HPDE6-E6E7 (cell line): ENCODE results near the gene PRKG1.

ENCODE experiments used
- DNase-seq: peaks from one replicate; pipeline ENCODE4 v3.0.0; 2011; ENCODE audit warnings: missing footprints; ENCODE audit errors: extremely low spot score

PRKG1 gene

DNA sequence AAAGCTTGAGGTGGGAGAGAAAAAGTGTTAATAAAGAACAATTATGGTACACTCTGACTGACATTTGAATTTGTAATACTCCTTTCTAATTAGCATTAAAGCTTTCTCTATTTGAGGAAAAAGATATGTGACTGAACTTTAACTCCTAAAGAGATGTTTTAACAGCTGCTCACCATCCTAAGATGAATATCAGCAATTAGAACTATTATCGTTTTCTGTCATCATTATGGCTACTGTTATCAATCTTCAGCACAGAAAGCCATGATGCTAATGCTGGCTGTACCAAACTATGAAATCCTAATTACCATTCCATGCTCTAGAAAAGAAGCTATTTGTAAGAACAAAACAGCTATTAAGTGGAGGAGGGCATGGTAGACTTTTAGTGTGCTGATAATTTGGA, 853.9 kb downstream of the PRKG1 start:
- no peak for DNase-seq

GRCh38 chr10:51932530-51932929, 858.2 kb downstream of the PRKG1 start:
- no peak for DNase-seq

- no peak for DNase-seq
These were observed 860.1 kb downstream of the PRKG1 start for GRCh38 chr10:51934373-51934772.

DNA sequence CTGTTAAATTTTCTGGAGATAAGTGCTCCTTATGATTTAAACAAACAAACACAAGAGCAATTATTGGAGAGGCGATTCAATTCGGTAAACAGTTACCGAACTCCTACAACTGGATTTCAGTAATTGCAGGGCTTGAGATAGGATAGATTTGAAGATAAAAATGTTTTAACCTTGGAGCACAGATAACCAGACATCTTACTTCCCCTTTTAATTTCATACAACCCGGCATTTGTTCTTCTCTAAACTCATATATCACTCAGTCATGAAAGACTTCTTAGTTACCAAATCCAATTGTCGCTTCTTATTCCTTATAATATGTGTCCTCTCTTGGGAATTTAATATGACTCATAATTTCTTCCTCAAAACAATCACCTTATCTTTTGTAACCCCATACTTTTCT, 861.1 kb downstream of the PRKG1 start:
- DNase-seq: no peak

GRCh38 chr10:51937308-51938140, 863.2 kb downstream of the PRKG1 start:
- DNase-seq: no peak

DNA sequence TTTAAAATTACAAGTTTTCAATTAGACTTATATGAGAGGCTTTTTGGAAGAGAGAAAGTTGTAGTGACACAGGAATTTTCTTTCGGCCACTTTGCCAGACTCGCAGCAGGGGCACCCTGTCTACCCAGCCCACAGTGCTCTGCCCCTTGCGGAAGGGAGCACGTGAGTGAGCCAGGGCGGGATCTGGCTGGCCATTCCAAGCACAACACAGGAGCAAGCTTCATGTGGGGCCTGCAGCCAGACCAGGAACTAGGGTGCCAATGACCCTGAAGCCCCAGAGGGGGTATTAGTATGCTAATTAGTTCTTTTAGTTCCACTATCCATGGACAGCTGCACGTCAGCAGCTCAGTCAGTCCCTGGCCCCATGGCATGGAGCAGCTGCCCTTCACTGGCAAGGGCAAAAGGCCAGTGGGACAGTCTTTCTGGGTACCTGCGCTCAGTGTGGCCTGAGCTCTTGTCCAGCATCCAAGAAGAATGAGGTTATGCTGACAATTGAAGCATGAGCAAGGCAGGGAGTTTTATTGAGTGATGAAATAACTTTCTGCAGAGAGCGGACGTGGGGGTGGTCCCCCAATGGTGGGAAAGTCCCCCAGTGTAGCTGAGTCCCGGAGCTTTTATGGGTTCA, 876.2 kb downstream of the PRKG1 start:
- DNase-seq: no peak

DNA sequence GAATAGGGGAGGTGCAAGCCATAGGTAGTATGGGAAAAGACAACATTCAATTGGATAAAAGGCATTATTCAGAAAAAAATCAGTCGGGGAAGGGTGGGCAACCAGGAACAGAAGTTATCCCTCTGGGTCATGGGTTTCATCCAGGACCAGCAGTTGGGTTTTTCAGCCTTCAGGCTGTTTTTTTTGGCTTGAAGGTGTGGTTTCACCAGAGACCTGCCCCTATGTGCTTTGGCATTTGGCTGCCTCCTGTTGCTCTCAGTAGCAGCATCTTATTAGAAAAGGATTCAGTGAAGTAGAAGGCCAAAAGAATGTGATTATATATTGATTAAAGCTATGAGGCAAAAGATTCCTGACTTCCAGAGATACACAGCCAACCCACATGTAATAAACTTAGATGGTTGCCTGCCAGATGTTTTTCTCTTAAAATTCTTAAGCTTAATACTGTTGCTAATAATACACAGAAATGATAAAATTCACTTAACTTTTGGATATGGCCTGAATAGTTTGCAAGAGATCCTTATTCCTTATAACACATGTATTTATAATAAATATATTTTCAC, 876.8 kb downstream of the PRKG1 start:
- no peak for DNase-seq

- DNase-seq: no peak
These were observed 877.3 kb downstream of the PRKG1 start for GRCh38 chr10:51951601-51952000.

- DNase-seq: no peak
These were observed 877.8 kb downstream of the PRKG1 start for GRCh38 chr10:51952056-51952455.

- no peak for DNase-seq
These were observed 881.4 kb downstream of the PRKG1 start for GRCh38 chr10:51955696-51956095.

DNA sequence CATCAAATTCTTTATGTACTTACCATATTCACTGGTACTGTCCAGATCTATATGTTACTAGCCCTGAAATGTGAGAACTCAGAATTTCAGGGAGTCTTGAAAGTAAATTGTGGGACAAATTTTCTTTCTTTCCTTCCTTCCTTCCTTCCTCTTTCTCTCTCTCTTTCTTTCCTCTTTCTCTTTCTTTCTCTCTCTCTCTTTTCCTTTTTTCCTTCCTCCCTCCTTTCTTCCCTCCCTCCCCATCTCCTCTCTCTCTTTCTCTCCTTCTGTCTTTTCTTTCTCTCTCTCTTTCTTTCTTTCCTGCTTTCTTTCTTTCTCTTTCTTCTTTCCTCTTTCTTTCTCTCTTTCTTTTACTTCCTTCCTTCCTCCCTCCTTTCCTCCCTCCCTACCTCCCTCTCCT, 882.5 kb downstream of the PRKG1 start:
- DNase-seq: no peak

DNA sequence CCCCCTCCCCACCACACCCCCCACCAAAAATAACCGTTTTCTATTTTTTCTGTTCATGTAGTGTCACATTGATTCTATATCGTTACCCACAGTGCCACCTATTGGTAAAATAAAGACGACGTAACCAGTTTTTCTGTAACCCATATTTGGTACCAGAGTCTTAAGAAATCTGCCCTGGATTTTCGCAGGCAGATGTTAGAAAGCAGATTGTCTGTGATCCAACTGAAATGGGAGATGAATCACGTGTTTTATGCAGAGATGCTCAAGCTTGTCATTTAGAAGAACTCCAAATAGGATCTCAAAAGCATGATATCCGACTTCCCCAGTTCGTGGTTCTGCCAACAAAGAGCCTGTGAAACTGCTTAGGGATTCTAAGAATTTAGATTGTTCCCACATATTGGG, 886.2 kb downstream of the PRKG1 start:
- peak; percentile 10 for DNase-seq

DNA sequence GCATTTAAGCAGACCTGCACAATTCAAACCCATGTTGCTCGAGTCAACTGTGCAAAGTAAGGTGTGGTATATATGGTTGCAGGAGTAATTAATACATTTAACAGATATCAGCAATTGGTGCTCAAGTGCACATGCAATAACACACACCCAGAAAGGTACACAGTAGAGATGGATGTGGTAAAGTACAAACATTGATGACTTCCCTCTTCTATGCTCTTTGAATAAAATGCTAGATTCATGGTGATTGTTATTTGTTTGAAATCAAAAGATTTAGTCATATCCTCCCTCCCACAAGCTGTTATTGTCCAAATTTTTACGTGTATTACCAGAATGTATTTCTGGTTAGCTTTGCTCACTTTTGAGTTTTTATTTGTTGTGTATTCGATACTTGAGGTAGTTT, 887.1 kb downstream of the PRKG1 start:
- no peak for DNase-seq

DNA sequence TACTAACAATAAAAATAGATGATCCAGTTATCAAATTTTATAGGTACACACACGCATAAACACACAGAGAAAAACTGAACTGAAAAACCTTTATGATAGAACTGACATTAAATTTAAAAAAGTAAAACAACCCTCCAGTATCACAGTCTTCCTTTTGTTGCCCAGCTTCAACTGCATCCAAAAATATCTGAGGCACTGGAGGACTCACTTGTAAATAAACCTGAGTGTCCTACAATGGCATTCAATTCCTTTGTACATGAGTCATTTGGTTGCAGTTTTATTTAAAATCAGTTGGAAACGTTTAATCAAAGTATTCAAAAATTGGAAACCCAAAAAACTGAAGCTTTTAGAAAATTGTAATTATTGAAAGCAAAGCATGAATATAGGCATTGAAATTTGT, 890.3 kb downstream of the PRKG1 start:
- DNase-seq: no peak

DNA sequence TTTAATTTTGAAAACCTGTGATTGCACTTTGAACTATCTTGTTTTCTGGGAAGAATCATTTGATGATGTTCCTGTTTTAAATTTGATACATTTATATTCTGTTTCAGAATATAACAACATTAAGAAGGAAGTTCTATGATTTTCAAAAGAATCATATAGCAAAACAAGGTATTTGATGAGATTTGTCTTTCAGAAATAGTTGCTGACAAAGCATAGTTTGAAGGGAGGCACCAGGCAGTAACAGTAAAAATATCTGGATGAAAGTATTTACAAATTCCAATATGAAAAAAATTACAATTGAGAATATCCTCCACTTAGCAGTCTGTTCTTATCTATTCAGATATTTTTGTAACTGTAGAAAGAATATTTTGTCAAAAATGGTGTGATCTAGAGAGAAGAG, 891.2 kb downstream of the PRKG1 start:
- DNase-seq: no peak

GRCh38 chr10:51972733-51973346, 898.6 kb downstream of the PRKG1 start:
- DNase-seq: no peak

DNA sequence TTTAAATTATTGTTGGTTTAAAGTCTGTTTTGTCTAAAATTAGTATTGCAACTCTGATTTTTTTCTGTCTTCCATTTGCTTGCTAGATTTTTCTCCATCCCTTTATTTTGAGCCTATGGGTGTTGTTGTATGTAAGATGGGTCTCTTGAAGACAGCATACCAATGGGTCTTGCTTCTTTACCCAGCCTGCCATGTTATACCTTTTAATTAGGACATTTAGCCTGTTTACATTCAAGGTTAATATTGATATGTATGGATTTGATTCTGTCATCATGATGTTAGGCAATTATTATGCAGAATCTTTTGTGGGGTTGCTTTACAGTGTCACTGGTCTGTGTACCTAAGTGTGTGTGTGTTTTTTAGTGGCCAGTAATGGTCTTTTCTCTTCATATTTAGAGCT, 906.5 kb downstream of the PRKG1 start:
- DNase-seq: no peak

DNA sequence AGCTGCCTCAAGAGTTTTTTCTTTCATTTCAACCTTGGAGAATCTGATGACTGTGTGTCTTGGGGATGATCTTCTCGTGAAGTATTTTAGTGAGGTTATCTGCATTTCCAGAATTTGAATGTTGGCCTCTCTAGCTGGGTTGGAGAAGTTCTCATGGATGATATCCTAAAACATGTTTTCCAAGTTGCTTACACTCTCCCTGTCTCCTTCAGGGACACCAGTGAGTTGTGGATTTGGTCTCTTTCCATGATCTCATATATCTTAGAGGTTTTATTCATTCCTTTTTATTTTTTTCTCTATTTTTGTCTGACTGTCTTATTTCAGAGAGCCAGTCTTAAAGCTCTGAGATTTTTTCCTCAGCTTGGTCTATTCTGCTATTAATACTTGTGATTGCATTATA, 907.4 kb downstream of the PRKG1 start:
- DNase-seq: no peak

DNA sequence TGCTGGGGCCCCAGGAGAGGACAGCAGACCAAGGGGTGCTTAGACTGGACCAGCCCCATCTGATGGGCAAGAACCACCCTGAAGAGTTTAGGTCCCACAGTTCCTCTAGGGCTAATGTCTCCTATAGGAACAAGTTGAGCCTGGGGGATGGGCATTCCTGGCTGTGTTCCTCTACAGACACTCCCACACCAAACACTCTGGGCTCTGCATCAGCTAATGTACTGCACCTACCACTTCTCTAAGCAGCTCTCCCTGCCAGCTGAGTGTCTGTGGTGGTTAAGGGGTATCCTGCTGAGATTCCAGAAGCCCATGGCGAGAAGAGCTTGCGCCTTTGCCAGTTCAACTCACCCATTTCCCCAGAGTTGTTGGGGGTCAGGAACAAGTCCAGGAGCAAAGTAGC, 909.2 kb downstream of the PRKG1 start:
- DNase-seq: no peak

GRCh38 chr10:51985336-51985735, 911.0 kb downstream of the PRKG1 start:
- no peak for DNase-seq

GRCh38 chr10:51986516-51986915, 912.2 kb downstream of the PRKG1 start:
- no peak for DNase-seq

- no peak for DNase-seq
These were observed 919.2 kb downstream of the PRKG1 start for GRCh38 chr10:51993475-51993874.

- no peak for DNase-seq
These were observed 924.8 kb downstream of the PRKG1 start for GRCh38 chr10:51999096-51999495.
